Measurements from ENCODE around the gene RNU1-1. TPM values are rescaled to one million over a fixed set of nuclear protein-coding genes. Genes with fewer than 3 reads are reported as not detected.
"Not testable (repeated sequence)": the region's sequence is repeated elsewhere in the genome, so short reads cannot be mapped to it uniquely, and the experiment has no call there.

Gene RNU1-1
- total RNA-seq, 1 donor from 2014 or later, result under 0.01 TPM

DNA sequence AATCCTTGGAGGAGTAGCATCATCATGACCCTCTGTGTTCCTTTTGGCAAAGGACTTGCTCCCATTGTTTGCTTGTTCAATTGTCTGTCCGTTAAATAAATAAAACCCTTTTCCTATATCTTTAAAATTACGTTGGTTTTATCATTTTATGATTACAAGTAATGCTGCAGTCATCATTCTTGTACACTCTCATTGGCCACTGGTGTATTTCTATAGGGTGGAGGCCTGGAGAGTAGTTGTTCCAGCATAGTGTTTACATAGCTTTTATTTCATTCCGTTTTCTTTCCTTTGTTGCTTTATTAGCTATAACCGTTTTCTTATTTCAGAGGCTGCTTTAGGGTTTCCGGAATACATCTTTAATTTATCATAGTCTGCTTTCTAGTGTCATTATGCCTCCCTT is 7.6 kb upstream of the RNU1-1 start:
- not testable (repeated sequence) for DNase-seq (ENCODE audit: low read depth, low spot score)

- DNase-seq (ENCODE audit: low read depth, low spot score), result no peak
Observed at GRCh38 chr1:16521288-16521583, 7.2 kb upstream of the RNU1-1 start.

DNA sequence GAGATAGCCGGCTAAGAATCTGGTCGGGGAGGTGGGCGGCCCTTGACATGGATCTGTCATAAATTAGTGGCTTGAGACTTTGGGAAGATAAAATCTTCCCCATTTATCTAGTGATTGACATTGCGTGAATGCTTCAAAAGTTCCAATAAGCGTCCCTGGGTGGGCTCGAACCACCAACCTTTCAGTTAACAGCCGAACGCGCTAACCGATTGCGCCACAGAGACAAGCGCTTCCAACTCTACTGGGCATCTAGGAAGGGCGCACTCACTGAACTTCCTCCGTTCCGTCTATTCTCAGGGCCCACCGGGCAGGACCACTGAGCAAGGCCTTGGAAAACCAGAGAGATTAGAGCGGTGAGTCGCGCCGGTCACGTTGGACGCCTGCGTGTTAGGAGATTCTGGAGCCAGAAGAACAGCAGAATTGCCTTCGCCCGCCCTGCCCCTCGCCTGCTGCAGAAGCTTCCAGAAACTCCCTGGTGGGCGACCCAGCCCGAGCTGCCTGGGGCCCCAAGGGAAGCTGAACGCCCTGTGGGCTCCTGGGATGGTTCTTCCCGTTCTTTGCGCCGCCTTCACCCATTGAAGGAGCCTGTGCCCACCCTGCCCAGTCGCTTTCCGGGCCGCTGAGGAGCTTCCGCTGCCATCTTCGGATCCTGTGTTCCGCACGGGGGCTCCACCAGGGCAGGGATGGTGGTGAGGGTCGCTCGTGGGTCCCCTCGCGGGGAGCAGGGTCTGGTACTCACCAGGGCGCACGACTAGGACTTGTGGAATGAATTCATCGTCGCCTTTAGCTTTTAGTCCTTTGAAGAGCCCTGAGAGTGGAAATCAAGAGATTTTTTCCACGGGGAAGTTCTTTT is 6.6 kb upstream of the RNU1-1 start:
- not testable (repeated sequence) for DNase-seq (ENCODE audit: low read depth, low spot score)

- not testable (repeated sequence) for DNase-seq (ENCODE audit: low read depth, low spot score)
Observed at GRCh38 chr1:16519255-16519951, 5.3 kb upstream of the RNU1-1 start.

DNA sequence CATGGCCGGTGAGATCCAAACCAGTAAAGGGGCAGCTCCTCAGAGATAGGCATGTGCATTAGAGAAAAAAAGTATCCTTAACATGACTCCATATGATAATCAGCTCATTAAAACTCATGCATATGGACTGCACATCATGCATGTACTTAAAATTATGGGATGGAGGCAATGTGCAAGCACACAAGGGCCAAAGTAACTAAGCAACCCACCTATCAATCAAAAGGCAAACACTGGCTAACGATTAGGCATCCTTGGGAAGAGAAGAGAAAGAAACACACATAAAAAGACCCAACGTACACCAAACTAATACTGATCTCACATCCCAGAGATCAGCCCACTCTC is 4.8 kb upstream of the RNU1-1 start:
- not testable (repeated sequence) for DNase-seq (ENCODE audit: low read depth, low spot score)

DNA sequence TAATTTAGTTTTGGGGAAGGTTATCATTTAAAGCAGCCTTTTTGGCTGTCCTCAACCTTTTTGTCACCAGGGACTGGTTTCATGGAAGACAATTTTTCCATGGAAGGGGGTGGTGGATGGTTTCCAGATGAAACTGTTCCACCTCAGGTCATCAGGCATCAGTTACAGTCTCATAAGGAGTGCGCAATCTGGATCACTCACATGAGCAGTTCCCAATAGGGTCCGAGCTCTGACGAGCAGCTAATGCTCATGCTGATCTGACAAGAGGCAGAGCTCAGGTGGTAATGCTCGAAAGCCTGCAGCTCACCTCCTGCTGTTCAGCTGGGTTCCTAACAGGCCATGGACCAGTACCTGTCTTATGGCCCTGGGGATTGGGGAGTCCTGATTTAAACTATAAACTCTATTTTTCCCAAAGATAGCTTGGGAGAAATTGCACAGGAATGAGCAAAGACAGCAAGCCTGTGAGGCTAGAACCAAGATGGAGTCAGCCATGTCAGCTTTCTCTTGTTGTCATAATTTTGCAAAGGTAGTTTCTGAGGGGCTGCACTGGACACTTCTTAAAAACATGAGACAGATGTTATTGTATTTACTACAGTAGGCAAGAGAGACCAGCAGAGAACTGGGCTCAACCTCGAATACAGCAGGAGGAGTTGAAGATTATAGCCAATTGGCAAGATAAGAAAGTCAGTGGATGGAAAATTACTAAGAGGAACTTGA is 2.8 kb upstream of the RNU1-1 start:
- DNase-seq (ENCODE audit: low read depth, low spot score), result not testable (repeated sequence)

- DNase-seq (ENCODE audit: low read depth, low spot score), result peak; percentile 90
Observed at GRCh38 chr1:16513412-16514106, 526 bp downstream of the RNU1-1 start.

GRCh38 chr1:16512624-16513411 is 1.3 kb downstream of the RNU1-1 start:
- not testable (repeated sequence) for DNase-seq (ENCODE audit: low read depth, low spot score)

DNA sequence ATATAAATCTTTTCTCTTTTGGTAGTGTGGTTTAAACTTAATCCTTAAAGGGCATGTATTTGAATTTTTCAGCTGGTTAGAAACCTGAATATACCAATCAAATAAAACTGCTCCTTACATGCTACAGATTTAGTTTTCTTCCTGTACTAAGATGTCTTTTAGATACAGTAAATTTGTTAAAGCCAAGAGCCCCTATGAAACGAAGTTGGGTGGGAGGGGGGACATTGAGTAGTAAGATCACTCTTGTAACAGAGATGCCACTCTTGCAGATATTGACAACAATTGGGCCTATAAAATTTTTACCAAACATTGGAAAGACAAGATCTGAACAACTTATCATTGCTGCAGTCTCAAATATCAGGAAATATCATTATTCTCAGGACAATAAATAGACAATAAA is 2.2 kb downstream of the RNU1-1 start:
- not testable (repeated sequence) for DNase-seq (ENCODE audit: low read depth, low spot score)

- DNase-seq (ENCODE audit: low read depth, low spot score), result not testable (repeated sequence)
Observed at GRCh38 chr1:16508861-16509445, 5.1 kb downstream of the RNU1-1 start.

GRCh38 chr1:16506364-16507136 is 7.5 kb downstream of the RNU1-1 start:
- DNase-seq (ENCODE audit: low read depth, low spot score), result not testable (repeated sequence)

DNA sequence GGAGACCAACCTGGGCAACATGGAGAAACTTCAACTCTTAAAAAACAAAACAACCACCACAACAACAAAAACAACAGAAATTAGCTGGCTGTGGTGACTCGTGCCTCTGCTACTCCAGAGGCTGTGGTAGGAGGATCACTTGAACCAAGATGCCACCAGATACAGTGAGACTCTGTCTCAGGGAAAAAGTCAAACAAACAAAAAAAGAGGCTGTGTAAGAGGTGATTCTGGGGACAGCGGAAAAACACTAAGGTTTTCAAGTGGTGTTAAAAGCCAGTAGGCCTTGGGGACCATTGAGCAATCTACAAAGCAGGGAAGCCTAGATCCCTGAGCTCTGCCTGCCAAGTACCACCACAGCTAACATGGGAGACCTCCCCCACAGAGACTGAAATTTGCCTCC is 8.2 kb downstream of the RNU1-1 start:
- DNase-seq (ENCODE audit: low read depth, low spot score), result not testable (repeated sequence)

GRCh38 chr1:16503494-16503893 is 10.6 kb downstream of the RNU1-1 start:
- no peak for DNase-seq (ENCODE audit: low read depth, low spot score)

- not testable (repeated sequence) for DNase-seq (ENCODE audit: low read depth, low spot score)
Observed at GRCh38 chr1:16501446-16501845, 12.6 kb downstream of the RNU1-1 start.

DNA sequence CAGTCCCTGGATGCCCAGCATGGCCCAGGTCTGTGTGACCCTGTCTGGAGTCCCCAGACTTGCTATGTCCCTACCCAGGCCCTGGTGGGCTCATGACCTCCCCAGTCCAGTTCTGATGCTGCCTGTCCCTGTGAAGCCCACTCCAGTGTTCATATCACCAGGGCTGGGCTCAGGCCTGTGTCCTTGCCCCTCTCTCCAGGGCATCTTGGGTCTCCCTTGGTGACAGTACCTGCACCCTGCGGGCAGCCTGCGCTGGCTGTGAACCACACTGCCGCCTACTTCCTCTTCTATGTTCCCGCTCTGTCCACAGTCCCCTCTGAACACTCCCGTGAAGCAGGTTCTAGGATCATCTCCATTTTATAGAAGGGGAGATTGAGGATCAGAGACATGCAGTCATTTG is 13.1 kb downstream of the RNU1-1 start:
- DNase-seq (ENCODE audit: low read depth, low spot score), result not testable (repeated sequence)

- DNase-seq (ENCODE audit: low read depth, low spot score), result not testable (repeated sequence)
Observed at GRCh38 chr1:16500466-16500865, 13.6 kb downstream of the RNU1-1 start.

DNA sequence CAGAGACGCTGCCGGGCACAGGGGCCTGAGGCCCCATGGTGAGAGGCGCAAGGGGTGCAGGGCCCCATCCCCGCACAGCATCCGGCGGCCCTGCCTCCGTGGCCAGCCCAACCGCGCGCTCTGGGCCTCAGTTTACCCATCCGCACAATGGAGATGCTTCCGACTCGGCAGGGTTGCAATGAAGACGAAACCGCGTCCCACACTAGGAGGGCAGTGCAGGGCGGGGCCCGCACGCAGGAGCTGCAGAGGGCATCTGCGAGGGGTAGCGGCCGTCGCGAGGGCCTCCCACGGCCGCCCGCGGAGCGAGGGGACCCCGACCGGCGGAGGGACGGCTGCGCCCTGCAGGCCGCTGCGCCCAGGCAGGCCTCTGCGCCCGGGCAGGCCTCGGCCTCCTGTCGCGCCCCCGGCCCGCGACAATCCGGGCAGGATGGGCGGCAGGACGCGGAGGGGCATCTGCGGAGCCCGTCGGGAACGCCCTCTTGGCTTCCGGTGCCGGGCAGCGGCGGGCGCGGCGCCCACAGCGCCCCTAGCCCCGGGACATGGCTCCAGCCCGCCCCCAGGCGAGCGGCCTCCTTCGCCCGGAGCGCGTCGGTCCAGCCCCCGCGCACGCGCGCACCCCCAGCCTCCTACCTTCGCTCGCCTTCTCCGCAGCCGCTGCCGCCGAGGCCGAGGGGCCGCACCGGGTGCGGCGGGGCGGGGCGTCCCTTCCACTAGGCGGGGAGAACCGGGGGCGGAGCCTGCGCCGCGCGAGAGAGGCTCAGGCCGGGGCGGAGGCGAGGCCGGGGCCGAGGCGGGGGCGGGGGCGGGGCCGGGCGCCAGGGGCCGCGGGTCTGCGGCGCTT is 15.3 kb downstream of the RNU1-1 start:
- peak; percentile 39 for DNase-seq (ENCODE audit: low read depth, low spot score)

DNA sequence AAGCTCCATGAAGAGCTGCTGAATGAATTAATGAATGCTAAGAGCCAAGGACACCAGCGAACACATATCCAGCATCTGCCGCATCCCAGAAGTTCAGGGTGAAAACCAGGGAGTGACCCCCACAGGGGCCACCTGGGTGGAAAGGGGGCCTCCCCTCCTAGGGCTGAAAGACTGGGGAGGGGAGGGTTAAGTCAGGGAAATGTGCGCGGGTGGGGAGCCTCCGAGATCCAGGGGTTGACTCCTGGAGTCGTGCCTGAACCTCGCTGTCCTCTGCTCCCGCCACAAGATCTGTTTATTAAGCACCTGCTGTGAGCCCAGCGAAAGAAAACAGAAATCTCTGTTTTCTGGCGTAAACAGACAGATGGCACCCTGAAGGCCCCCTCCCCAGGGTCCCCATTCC is 16.0 kb downstream of the RNU1-1 start:
- DNase-seq (ENCODE audit: low read depth, low spot score), result not testable (repeated sequence)

GRCh38 chr1:16497474-16497904 is 16.6 kb downstream of the RNU1-1 start:
- DNase-seq (ENCODE audit: low read depth, low spot score), result not testable (repeated sequence)

Data from pulmonary artery endothelial cell (primary cell).